Embryonic facial prominence (tissue), 1 donor: ENCODE data around the gene SENP8.
"Not testable (repeated sequence)": the region's sequence is repeated elsewhere in the genome, so short reads cannot be mapped to it uniquely, and the experiment has no call there.

Experiments used
- DNase-seq: peaks from one replicate; pipeline ENCODE4 v3.0.0-alpha.2; 2016; ENCODE audit errors: extremely low spot score

Gene SENP8

GRCh38 chr15:72155635-72156616 lies 37.7 kb downstream of the SENP8 start:
- DNase-seq: peak; percentile 61

- no peak for DNase-seq
Observed at GRCh38 chr15:72156928-72157327, 38.7 kb downstream of the SENP8 start.

- no peak for DNase-seq
Observed at GRCh38 chr15:72160696-72161245, 42.6 kb downstream of the SENP8 start.

- DNase-seq: no peak
Observed at GRCh38 chr15:72161361-72162132, 43.3 kb downstream of the SENP8 start.

GRCh38 chr15:72162569-72162968 lies 44.4 kb downstream of the SENP8 start:
- no peak for DNase-seq

- no peak for DNase-seq
Observed at GRCh38 chr15:72163719-72164118, 45.5 kb downstream of the SENP8 start.

- no peak for DNase-seq
Observed at GRCh38 chr15:72166716-72167417, 48.7 kb downstream of the SENP8 start.

- DNase-seq: no peak
Observed at GRCh38 chr15:72167445-72167844, 49.2 kb downstream of the SENP8 start.

- no peak for DNase-seq
Observed at GRCh38 chr15:72168131-72168807, 50.1 kb downstream of the SENP8 start.

GRCh38 chr15:72168808-72169190 lies 50.6 kb downstream of the SENP8 start:
- no peak for DNase-seq

GRCh38 chr15:72169236-72169920 lies 51.2 kb downstream of the SENP8 start:
- no peak for DNase-seq

- no peak for DNase-seq
Observed at GRCh38 chr15:72169921-72170611, 51.9 kb downstream of the SENP8 start.

- no peak for DNase-seq
Observed at GRCh38 chr15:72170691-72171090, 52.5 kb downstream of the SENP8 start.

GRCh38 chr15:72171978-72172377 lies 53.8 kb downstream of the SENP8 start:
- DNase-seq: not testable (repeated sequence)

GRCh38 chr15:72172796-72173195 lies 54.6 kb downstream of the SENP8 start:
- no peak for DNase-seq

GRCh38 chr15:72173401-72173800 lies 55.2 kb downstream of the SENP8 start:
- DNase-seq: no peak

- no peak for DNase-seq
Observed at GRCh38 chr15:72173864-72174550, 55.8 kb downstream of the SENP8 start.

GRCh38 chr15:72174551-72175165 lies 56.5 kb downstream of the SENP8 start:
- DNase-seq: no peak
